GM19025 (cell line): Measurements from ENCODE around the gene LPCAT3.

Experiments used
- ATAC-seq: cut with Tn5 transposase; IDR thresholded peaks from one replicate; pipeline ENCODE4 v1.9.1; 2021; ENCODE audit warnings: mild to moderate bottlenecking, low read depth, moderate library complexity; ENCODE audit not compliant: unreplicated experiment

LPCAT3 gene

DNA sequence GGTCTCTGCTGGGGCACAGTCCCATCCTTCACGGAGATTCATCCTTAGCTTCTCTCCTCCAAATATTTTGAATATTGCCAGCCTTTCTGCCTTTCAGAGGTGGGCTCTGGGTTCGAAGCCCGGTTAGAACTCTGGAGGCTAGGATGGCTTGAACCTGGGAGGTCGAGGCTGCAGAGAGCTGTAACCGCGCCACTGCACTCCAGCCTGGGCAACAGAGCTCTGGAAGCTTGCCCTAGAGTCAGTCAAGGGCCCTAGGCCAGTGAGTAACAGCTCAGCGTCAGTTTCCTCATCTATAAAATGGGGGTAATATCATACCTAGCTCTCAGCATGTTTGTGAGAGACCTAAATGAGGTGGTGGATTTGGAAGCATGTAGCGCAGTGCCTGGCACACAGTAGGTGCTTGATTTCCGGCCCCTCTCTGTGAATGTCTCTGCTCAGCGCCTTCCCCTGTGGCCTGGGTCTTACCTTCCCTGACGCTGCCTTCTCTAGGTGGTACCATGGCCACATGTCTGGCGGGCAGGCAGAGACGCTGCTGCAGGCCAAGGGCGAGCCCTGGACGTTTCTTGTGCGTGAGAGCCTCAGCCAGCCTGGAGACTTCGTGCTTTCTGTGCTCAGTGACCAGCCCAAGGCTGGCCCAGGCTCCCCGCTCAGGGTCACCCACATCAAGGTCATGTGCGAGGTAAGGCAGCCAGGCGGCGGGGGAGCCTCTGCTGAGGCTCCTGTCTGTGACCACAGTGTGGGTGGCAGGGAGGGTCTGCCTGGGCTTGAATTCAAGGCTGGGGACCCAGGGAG lies 63.8 kb downstream of the LPCAT3 start:
- ATAC-seq = no peak

DNA sequence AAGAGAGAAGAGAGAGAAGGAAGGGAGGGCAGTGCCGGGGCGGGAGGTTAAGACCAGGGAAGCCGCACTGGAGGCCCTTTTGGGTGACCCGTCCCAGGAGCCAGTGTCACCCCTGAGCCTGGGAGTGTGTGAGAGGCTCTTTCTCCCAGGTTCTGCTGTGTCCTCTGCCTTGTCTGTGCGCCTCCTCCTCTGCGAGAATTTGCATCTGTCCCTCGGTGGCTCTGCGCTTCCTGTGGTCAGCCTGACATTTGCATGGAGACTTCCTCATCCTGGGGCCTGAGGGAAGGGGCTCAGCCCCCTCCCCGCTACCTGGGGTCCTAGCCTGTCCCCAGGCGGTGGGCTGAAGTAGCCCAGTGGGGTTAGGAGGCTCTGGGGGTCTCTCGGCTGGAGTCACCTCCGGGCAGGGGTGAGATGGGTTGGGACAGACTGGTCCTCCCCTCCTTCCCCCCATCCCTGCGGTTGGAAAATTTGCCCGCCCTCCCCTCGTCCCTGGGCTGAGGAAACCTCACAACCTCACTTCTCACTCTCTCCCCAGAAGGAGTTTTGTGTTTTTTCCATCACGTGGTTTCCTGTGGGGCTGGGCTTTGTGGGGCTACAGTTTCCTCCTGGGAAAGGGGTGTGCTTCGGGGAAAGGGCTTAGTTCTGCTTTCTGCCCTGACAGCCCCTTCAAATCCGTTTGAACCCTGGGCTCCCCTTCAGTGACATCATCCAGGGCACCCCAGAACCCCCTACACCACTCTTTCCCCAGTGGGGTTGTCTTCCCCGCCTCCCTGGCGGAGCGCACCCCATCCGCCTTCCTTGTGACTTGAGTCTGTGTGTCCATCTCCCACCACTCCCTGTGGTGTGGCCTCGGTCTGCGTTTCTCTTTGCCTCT lies 64.6 kb downstream of the LPCAT3 start:
- peak; percentile 39 for ATAC-seq

DNA sequence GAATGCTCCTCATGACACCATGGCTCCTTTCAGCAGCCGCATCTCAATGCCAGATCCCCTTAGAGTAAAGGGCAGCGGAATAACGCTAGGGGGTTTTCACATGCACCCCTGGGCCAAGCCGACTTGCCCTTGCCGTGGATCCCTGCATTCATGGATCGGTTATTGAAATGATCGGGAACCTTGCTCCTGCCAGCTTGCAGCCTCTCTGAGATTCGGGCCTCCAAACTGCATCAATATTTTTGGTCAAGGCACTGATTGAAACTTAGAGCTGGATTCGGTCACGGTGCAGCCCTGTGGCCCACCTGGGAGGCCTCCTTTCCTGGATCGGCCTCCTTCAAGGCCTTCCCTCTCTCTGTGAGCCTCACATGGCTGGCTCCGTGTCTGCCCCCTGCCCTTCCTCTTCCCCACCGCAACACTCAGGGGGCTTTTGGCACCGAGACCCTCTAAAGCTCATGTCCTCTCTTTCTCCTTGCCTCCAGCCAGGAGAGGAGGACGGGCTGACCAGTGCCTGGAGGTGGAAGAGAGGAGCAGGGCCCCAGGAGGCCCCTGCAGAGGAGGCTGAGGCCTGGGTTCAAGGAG lies 65.3 kb downstream of the LPCAT3 start:
- ATAC-seq = no peak

DNA sequence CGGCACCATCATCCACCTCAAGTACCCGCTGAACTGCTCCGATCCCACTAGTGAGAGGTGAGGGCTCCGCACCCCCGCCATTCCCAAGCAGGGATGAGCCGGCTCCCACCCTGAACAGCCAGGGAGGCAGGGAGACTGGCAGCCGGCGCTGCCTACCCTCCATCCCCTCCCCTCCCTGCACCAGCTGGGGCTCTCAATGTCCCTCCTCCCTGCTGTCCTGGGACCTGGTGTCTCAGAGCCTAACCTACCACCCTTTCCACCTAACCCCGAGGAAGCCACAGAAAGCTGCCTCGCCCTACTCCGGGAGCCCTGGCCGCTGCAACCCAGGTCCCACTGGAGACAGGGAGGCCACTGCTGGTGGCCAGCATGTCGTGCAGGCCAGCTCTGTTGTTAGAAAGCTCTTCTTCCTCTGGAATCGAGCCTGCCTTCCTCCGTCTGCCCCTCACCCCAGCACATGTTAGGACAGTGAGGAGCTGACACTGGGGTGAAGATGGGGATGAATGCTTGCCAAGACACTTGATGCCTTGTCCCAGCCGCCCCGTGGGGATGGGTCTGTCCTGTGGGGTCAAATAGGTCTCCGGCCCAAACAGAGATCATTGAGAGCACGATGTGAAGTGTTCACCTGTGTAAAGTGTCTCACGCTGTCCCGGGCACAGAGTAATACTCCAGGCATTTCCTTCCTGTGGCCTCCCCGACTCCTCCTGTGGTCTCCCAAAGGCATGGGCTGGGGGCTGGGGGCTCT lies 66.0 kb downstream of the LPCAT3 start:
- ATAC-seq = no peak

DNA sequence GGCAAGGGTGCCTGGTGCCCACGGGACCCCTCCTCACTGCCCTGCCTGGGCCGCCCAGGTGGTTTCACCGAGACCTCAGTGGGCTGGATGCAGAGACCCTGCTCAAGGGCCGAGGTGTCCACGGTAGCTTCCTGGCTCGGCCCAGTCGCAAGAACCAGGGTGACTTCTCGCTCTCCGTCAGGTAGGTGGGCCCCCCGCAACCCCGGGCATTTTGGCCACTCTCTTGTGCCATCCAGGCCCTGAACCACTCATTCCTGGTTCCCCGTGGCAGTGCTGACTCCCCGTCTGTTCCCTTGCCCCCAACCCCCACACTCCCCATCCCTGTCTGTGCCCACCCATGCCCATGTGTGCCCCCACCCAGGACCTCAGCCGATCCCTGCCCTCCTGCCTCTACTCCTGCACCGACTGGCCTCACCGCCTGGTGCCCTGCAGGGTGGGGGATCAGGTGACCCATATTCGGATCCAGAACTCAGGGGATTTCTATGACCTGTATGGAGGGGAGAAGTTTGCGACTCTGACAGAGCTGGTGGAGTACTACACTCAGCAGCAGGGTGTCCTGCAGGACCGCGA lies 66.6 kb downstream of the LPCAT3 start:
- no peak for ATAC-seq

DNA sequence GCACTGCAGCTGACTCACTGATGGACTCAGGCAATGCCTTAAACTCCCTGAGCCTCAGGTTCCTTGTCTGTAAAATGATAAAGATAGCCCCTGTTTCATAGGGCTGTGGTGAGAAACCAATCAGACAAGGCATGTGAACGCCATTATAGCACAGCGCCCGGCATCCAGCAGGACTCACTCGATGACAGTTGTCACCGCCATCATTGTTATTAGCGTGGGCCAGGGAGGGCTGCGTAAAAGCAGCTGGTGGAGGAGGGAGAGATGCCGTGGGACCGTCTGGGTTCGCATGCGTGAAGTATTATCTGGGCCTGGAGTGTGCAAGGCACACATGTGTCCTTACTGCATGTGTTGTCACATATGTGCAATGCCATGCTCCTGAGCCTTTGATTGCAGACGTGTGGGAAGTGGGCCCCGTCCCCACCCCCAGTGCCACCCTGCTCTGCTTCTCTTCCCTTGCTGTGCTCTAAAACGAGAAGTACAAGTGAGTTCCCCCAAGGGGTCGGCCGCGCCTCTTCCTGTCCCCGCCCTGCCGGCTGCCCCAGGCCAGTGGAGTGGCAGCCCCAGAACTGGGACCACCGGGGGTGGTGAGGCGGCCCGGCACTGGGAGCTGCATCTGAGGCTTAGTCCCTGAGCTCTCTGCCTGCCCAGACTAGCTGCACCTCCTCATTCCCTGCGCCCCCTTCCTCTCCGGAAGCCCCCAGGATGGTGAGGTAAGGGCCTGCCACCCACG lies 67.3 kb downstream of the LPCAT3 start, which contains the start of gene PTPN6:
TSS of gene PTPN6 (plus strand) at position 546 of the 730 bp plus-strand sequence. CDS start at position 703, 157 bp downstream.
- ATAC-seq = peak; percentile 18

DNA sequence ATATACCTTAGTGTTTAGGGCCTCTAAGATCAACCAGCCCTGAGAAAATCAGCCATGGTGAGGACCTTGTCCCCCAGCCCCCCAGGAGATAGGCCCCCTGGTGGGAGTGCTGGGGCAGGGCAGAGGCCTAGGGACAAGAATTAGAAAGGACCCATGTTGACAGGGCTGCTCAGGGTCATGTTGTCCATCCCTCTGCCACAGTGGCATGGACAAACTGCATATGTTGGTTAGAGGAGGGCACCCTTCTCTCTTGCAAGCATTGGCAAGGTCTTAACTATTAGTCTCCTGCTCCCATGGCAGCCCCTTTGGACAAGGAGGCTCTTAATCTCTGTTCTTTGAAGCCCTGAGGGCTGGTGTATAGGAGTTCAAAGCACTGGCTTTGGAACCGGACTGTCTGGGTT lies 67.9 kb downstream of the LPCAT3 start:
- ATAC-seq = no peak

DNA sequence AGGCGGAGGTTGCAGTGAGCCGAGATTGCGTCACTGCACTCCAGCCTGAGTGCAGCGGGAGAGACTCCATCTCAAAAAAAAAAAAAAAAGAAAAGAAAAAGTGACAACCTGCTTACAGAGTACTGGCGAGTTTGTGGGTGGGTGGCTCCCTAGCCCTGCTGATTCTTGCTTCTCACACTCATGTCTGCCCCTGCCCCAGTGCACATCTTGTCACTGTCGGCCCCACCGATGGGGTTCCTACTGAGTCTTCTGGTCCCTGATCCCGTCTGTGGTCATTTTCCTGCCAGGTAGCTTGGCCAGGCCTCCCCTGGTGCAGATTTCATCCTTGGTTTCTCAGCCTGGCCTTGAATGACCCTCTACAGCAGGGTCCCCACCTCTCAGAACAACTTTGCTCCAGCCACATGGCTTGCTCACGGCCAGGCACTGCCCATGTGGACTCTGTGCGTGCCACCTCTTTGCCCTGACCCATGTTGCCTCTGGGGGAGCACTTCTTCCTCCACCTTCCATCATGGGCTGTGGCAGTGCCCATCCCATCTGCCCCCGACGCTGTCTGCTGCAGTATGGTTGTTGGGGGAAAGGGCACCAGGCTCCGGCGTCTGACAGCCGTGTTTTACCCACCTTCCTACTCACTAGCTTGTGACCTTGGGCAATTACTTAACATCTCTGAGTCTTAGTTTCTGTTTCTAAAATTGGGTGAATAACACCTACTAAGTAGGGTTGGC lies 69.2 kb downstream of the LPCAT3 start:
- no peak for ATAC-seq

DNA sequence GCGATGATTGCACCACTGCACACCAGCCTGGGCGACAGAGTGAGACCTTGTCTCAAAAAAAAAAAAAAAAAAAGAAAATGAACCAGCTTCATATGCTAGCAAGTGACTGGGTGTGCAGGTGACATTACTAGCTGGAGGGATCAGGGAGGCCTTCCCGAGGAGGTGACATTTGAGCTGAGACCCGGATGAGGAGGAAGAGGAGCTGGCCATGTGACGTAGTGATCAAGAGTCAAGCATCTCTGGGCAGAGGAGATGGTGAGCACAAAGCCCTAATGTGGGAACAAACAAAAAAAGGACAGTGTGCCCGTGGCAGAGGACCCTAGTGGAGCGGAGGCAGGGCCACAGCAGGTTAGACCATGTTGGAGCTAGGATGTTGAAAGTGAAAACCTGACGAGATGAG lies 70.7 kb downstream of the LPCAT3 start:
- no peak for ATAC-seq

DNA sequence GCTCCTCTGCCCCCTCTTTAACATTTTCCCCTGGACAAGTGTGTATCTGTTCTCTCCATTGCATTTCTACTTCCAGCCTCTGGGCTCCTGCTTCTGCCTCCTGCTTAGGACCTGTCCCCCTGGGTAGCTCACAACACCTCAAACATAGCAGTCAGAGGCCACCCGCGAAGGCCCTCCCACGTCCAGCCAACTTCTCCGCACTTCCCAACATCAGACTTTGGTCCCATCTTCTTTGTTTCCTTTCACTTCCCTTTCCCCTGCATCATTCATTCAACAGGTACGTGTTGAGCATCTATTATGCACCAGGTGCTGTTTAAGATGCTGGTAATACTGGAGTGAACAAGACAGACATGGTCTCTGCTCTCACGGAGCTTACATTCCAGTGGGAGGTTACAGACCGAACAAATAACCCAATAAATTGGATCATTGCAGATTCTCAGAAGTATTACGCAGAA lies 71.3 kb downstream of the LPCAT3 start:
- no peak for ATAC-seq

DNA sequence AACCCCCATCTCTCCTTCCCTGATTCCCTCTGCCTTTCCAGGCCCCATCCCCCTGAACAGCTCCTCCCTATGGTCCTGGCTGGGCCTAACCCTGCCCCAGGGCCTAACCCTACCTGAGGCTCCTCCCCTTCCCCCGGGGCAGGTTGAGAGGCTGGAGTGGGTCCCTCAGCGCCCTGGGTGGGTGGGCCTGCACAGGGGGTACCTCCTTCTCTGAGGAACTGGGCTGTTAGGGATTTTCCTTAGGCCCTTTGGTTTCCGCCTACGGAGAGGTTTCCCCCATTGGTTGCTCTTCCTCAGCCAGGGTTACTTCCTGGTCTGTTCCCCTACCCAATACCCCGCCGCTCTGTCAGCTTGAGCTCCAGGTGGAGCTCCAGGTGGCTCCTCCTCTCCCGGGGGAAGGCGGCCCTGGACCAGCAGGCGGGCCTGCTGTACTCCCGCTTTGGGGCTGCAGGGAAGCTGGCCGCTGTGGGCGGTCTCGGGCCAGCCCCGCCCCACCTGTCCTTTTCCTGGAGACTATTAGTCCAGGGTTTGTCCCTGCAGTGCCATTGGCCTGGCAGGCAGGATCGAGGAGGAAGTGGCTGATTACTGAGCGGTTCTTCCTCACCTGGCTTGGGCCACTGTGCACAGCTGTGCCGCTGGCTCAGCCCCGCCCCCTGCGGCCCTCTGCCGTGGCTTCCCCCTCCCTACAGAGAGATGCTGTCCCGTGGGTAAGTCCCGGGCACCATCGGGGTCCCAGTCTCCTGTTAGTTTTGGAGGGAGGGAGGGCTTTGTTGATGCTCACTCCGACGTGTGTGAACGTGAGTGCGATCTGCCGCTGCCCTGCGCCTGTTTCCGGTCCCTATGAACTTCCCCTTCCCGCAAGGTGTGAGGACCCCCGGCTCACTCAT lies 72.0 kb downstream of the LPCAT3 start:
- ATAC-seq = peak; percentile 26

DNA sequence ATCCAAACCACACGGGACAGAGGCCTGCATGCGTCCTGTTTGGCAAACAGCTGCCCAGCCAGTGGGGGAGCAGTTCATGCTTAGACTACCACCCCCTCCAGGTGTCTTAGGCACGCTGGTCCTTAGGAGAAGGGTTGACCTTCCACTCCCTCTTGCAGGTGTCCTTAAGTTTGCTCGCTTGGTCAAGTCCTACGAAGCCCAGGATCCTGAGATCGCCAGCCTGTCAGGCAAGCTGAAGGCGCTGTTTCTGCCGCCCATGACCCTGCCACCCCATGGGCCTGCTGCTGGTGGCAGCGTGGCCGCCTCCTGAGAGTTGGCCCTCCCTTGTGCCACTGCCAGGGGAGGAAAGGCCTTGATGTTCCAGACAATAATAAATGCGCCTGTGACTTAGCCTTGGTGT lies 72.7 kb downstream of the LPCAT3 start:
- ATAC-seq = no peak

DNA sequence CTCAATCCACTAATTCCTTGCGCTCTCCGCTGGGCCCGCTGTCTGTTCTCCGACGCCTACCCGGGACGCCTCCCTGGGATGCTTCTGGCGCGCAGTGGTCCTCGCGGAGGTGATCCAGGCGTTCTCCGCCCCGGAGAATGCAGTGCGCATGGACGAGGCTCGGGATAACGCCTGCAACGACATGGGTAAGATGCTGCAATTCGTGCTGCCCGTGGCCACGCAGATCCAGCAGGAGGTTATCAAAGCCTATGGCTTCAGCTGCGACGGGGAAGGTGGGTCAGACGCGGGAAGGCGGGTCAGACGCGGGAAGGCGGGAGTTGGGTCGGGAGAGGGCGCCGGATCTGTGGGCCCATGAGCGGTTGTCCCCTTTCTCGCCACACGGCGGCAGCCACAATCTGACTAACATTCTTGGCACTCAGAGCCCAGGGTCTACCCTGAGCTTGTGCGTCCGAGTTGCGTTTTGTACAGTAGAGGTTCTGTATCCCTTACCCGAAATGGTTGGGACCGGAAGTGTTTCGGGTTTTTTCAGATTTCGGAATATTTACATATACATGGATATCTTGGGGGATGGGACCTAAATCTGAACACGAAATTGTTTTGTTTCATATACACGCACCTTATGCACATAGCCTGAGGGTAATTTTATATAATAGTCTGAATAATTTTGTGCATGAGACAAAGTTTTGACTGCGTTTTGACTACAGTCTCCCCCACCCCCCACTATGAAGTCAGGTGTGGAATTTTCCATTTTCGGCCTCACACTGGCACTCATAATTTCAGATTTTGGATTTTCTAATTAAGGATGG lies 73.7 kb downstream of the LPCAT3 start:
- peak; percentile 25 for ATAC-seq

DNA sequence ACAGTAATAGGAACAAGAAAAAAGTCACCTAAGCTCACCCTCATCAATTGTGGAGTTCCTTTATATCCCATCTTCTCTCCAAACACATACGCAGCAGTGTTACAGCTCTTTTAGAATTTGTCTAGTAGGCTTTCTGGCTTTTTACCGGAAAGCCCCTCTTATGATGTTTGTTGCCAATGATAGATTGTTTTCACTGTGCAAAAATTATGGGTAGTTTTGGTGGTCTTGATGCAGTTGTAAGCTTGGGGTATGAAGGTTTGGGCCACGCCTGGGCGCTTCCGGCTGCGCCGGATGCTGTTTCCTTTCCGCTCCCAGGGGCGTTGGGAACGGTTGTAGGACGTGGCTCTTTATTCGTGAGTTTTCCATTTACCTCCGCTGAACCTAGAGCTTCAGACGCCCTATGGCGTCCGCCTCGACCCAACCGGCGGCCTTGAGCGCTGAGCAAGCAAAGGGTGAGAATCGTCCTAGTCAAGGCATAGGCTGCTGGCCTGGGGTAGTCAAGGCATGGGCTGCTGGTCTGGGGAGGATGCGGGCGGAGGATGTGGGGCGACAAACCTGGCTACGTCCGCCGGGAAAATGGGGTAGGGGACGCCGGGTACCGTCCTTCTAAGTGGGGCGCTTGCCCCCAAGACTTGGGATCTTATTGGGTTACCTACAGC lies 74.4 kb downstream of the LPCAT3 start, which contains the start of the genes C12orf57 and RNU7-1:
TSS of gene C12orf57 (plus strand) at position 301 of the 659 bp plus-strand sequence. CDS start at position 401, 100 bp downstream.
TSS of gene RNU7-1 (plus strand) at position 95 of the 659 bp plus-strand sequence.
- ATAC-seq = peak; percentile 31

DNA sequence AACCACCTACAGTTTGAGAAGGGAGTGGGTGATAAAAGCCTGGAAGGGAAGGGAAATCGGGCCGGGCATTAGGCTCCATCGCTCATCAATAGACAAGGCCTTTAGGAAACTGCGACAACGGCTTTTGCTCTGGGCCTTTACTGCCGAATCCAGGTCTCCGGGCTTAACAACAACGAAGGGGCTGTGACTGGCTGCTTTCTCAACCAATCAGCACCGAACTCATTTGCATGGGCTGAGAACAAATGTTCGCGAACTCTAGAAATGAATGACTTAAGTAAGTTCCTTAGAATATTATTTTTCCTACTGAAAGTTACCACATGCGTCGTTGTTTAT lies 74.9 kb downstream of the LPCAT3 start:
- peak; percentile 12 for ATAC-seq

DNA sequence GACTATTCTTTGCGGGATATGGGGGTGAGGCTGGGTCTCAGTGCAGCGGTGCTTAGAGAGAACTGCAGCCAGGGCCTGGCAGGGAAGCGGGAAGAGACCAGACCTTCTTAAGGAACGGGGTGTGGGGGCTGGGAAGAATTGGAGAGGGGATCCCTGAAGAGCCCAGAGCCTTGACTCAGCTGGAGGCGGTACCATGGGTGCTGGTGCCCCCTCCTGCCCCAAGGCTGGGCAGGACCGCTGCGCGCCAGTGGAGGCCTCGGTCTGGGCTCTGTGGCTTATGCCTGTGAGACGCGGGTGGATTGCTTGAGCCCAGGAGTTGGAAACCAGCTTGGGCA lies 76.0 kb downstream of the LPCAT3 start:
- ATAC-seq = no peak
